Measurements from ENCODE around the gene CCDC33.

Gene CCDC33

DNA sequence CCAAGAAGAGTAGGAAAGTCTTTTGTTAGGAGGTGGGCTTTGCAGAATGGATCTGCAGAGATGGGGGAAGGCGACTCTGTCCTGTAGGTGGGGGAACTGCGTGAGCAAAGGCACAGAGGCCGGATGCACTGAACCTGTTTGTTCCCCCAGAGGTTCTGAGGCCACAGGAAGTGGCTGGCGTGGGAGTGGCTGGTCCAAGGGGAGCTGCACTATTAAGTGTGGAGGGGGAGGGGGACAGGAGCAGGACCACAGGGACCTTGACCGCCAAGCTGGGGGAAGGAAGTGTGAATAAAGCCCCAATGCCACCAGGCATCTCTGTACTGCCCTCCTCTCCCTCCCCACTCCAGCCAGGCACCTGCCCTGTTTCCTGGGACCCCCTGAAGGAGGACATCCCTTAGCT, 79.5 kb downstream of the CCDC33 start:
- Histone ChIP-seq H3K27me3 (ENCODE audit: control insufficient read depth, low read length) (peaks cover 4% of the 10 kb centered on the region), H3K4me2 (ENCODE audit: low read length) (no peak overlapping the region; the same call in 1 of the 2 replicates)

DNA sequence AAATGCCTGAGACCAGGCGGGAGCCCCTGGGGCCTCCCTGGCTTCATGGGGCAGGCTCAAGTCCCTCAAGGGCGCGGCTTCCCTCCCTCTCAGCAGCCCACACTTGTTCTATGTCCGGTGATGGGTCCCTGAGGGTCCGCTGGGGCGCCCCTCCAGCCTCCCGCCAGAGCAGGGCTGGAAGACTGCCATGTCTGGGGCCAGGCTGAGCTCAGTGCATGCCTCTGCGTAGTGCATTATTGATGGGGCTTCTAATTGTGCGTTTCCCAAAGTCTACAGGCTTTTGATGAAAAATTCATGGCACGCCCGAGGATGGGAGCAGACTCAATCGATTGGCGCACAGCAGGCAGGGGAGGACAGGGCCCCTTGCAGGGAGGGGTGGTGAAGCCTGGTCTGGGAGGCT, 80.0 kb downstream of the CCDC33 start:
- Histone ChIP-seq H3K9me2 (replicated peaks; ENCODE audit: control insufficient read depth, low read length) (no peaks in the 10 kb centered on the region), H3K27ac (ENCODE audit: low read depth, low read length) (no peak overlapping the region), H3K27me3 (ENCODE audit: control insufficient read depth, low read length) (peaks cover 4% of the 10 kb centered on the region), H3K36me3 (ENCODE audit: control insufficient read depth, low read length) (no peaks in the 10 kb centered on the region), H4K20me1 (ENCODE audit: control insufficient read depth, insufficient read depth, low read depth, low read length) (no peaks in the 10 kb centered on the region), H3K4me3 (ENCODE audit: low read length) (no peak overlapping the region), H3K4me2 (ENCODE audit: low read length) (no peak overlapping the region), H3K79me2 (ENCODE audit: control insufficient read depth, low read length) (no peaks in the 10 kb centered on the region), H3F3A (ENCODE audit: control insufficient read depth, insufficient read depth) (no peaks in the 10 kb centered on the region), H3K4me1 (ENCODE audit: control insufficient read depth, low read length) (peaks cover 10% of the 10 kb centered on the region), H3K9me3 (ENCODE audit: control insufficient read depth, insufficient read depth, low read length) (no peaks in the 10 kb centered on the region)
- no peak for TF ChIP-seq EZH2phosphoT487 (IDR thresholded peaks at IDR 0.05; ENCODE audit: borderline replicate concordance, low read length)
- TF ChIP-seq, protein P1, sequence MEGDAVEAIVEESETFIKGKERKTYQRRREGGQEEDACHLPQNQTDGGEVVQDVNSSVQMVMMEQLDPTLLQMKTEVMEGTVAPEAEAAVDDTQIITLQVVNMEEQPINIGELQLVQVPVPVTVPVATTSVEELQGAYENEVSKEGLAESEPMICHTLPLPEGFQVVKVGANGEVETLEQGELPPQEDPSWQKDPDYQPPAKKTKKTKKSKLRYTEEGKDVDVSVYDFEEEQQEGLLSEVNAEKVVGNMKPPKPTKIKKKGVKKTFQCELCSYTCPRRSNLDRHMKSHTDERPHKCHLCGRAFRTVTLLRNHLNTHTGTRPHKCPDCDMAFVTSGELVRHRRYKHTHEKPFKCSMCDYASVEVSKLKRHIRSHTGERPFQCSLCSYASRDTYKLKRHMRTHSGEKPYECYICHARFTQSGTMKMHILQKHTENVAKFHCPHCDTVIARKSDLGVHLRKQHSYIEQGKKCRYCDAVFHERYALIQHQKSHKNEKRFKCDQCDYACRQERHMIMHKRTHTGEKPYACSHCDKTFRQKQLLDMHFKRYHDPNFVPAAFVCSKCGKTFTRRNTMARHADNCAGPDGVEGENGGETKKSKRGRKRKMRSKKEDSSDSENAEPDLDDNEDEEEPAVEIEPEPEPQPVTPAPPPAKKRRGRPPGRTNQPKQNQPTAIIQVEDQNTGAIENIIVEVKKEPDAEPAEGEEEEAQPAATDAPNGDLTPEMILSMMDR (IDR thresholded peaks at IDR 0.05; ENCODE audit: low read depth, low read length, poor library complexity, severe bottlenecking), result no peak

More for the DNA sequence above, 79.5 kb downstream of the CCDC33 start:
- Histone ChIP-seq H3K4me1 (ENCODE audit: control insufficient read depth, low read length) (peaks cover 10% of the 10 kb centered on the region), H3K27ac (ENCODE audit: low read depth, low read length) (no peak overlapping the region), H4K20me1 (ENCODE audit: control insufficient read depth, insufficient read depth, low read depth, low read length) (no peaks in the 10 kb centered on the region), H3F3A (ENCODE audit: control insufficient read depth, insufficient read depth) (no peaks in the 10 kb centered on the region), H3K79me2 (ENCODE audit: control insufficient read depth, low read length) (no peaks in the 10 kb centered on the region), H3K9me2 (replicated peaks; ENCODE audit: control insufficient read depth, low read length) (no peaks in the 10 kb centered on the region), H3K36me3 (ENCODE audit: control insufficient read depth, low read length) (no peaks in the 10 kb centered on the region), H3K9me3 (ENCODE audit: control insufficient read depth, insufficient read depth, low read length) (no peaks in the 10 kb centered on the region), H3K4me3 (ENCODE audit: low read length) (no peak overlapping the region)
- TF ChIP-seq EZH2phosphoT487 (IDR thresholded peaks at IDR 0.05; ENCODE audit: borderline replicate concordance, low read length), result no peak
- TF ChIP-seq, protein P1 (IDR thresholded peaks at IDR 0.05; ENCODE audit: low read depth, low read length, poor library complexity, severe bottlenecking), result no peak

DNA sequence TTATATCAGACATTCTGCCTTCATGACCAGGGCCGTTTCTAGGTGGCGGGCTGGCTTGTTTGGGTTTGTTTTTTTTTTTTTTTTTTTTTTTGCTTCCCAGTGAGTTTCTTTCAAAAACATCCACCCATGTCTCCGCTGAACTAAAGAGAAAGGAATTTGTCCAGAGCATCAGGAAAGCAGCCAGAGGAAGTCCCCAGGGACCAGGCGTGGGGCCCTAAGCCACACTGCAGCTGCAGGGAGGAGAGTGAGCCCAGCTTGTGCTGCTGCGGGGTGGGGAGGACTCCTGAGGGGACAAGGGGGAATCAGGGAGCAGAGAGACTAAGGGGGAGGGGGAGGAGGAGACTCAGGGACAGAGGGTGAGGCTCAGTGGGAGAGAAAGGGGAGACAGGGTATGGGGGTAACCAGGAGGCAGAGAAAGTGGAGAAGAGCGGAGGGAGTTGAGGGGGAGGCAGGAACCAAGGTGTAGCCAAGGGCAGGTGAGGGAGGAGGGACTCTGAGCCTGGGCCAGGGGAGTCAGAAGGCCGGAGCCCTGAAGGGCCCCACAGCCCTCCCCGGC, 81.8 kb downstream of the CCDC33 start:
- Histone ChIP-seq H3K4me1 (ENCODE audit: control insufficient read depth, low read length) (peaks cover 10% of the 10 kb centered on the region), H3K27ac (ENCODE audit: low read depth, low read length) (no peak overlapping the region), H3K4me2 (ENCODE audit: low read length) (no peak overlapping the region)

More for the DNA sequence above, 81.8 kb downstream of the CCDC33 start:
- no peaks in the 10 kb centered on the region for H3K79me2 ChIP-seq (ENCODE audit: control insufficient read depth, low read length)
- no peaks in the 10 kb centered on the region for H4K20me1 ChIP-seq (ENCODE audit: control insufficient read depth, insufficient read depth, low read depth, low read length)
- H3K36me3 ChIP-seq (ENCODE audit: control insufficient read depth, low read length), result no peaks in the 10 kb centered on the region
- peaks cover 4% of the 10 kb centered on the region for H3K27me3 ChIP-seq (ENCODE audit: control insufficient read depth, low read length)
- H3K9me2 ChIP-seq (replicated peaks; ENCODE audit: control insufficient read depth, low read length), result no peaks in the 10 kb centered on the region
- TF ChIP-seq EZH2phosphoT487 (IDR thresholded peaks at IDR 0.05; ENCODE audit: borderline replicate concordance, low read length), result no peak
- TF ChIP-seq, protein P1 (IDR thresholded peaks at IDR 0.05; ENCODE audit: low read depth, low read length, poor library complexity, severe bottlenecking), result no peak
- H3K9me3 ChIP-seq (ENCODE audit: control insufficient read depth, insufficient read depth, low read length), result no peaks in the 10 kb centered on the region
- no peak overlapping the region for H3K4me3 ChIP-seq (ENCODE audit: low read length)
- no peaks in the 10 kb centered on the region for H3F3A ChIP-seq (ENCODE audit: control insufficient read depth, insufficient read depth)

All from DOHH2 (cell line).